ENCODE data around the gene PSAPL1. TPM values are rescaled to one million over a fixed set of nuclear protein-coding genes. Genes with fewer than 3 reads are reported as not detected.

Gene PSAPL1
- total RNA-seq, 1 experiment from 2014 or later, result 0.05 TPM

- H3K27me3 ChIP-seq (ENCODE audit: insufficient read depth, low read length), result peaks cover 21% of the 10 kb centered on the region
- H3K27ac ChIP-seq (ENCODE audit: low read depth, low read length), result no peak overlapping the region
- TF ChIP-seq, protein P1, sequence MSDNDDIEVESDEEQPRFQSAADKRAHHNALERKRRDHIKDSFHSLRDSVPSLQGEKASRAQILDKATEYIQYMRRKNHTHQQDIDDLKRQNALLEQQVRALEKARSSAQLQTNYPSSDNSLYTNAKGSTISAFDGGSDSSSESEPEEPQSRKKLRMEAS (IDR thresholded peaks at IDR 0.05), result no peak
- TF ChIP-seq ZNF274 (IDR thresholded peaks at IDR 0.05; ENCODE audit: low read depth, low read length) (no peak), EZH2 (IDR thresholded peaks at IDR 0.05) (no peak), CBX3 (IDR thresholded peaks at IDR 0.05; ENCODE audit: low read depth) (no peak), ELF1 (IDR thresholded peaks at IDR 0.05; ENCODE audit: borderline replicate concordance, low read depth) (no peak), ZFX (IDR thresholded peaks at IDR 0.05) (no peak), SRF (IDR thresholded peaks at IDR 0.05; ENCODE audit: low read depth) (no peak), FOSL1 (IDR thresholded peaks at IDR 0.05; ENCODE audit: low read depth) (no peak), RAD21 (IDR thresholded peaks at IDR 0.05; ENCODE audit: low read depth) (no peak), POLR2A (IDR thresholded peaks at IDR 0.05; ENCODE audit: borderline replicate concordance, extremely low read depth, insufficient read depth, insufficient read length) (no peak), EGR1 (IDR thresholded peaks at IDR 0.05; ENCODE audit: low read depth) (no peak), JUND (IDR thresholded peaks at IDR 0.05) (no peak), SP1 (IDR thresholded peaks at IDR 0.05; ENCODE audit: low read depth) (no peak), REST (IDR thresholded peaks at IDR 0.05; ENCODE audit: low read depth) (no peak), SIN3A (IDR thresholded peaks at IDR 0.05; ENCODE audit: low read depth) (no peak), POLR2AphosphoS5 (IDR thresholded peaks at IDR 0.05; ENCODE audit: low read depth, low read length) (no peak)
- TF ChIP-seq, protein P2, sequence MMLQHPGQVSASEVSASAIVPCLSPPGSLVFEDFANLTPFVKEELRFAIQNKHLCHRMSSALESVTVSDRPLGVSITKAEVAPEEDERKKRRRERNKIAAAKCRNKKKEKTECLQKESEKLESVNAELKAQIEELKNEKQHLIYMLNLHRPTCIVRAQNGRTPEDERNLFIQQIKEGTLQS (IDR thresholded peaks at IDR 0.05), result no peak
- H2AFZ ChIP-seq (ENCODE audit: low read depth, low read length, poor library complexity, severe bottlenecking), result no peak overlapping the region
- no peak overlapping the region for H3K4me3 ChIP-seq (replicated peaks in 1 of 2; ENCODE audit: low read depth in 1 of 2, low read length in 2 of 2)
- H3K9ac ChIP-seq (ENCODE audit: low read length), result no peak overlapping the region
- no peaks in the 10 kb centered on the region for H3K9me2 ChIP-seq (ENCODE audit: insufficient read depth)
- no peaks in the 10 kb centered on the region for H3K79me2 ChIP-seq (ENCODE audit: insufficient read depth, low read length)
- DNase-seq (ENCODE audit: low read depth, low spot score) (no peak), ATAC-seq (peak; percentile 37; the same call in 1 of the 2 replicates)
- H3K36me3 ChIP-seq (ENCODE audit: control insufficient read depth in 1 of 2, insufficient read depth in 2 of 2, low read length in 2 of 2), result no peaks in the 10 kb centered on the region
- POLR2A ChIA-PET, result no interaction called here
- CTCF ChIA-PET, result no interaction called here
- RAD21 ChIA-PET (ENCODE audit: low non-redundant PET in 1 of 2, low total read pairs in 2 of 2, uncharacterized antibody in 2 of 2, unreplicated experiment in 2 of 2), result no interaction called here
- H3K9me3 ChIP-seq (ENCODE audit: control insufficient read depth in 1 of 2, insufficient read depth in 1 of 2, low read depth in 1 of 2, low read length in 2 of 2), result no peaks in the 10 kb centered on the region
- intact Hi-C loops (cut with micrococcal nuclease), result no loop called here
- peaks cover 0 to 3% of the 10 kb centered on the region in 2 experiments; a peak in 1 of 4 replicates for H3K4me1 ChIP-seq (ENCODE audit: control insufficient read depth in 1 of 2, insufficient read depth in 2 of 2, low read length in 2 of 2)
- no TSS peak for BruUV-seq (replicated peaks)
- H4K20me1 ChIP-seq (ENCODE audit: insufficient read depth), result no peaks in the 10 kb centered on the region
- H3K4me2 ChIP-seq (ENCODE audit: low read length), result no peak overlapping the region
Observed at GRCh38 chr4:7467471-7467870, 32.7 kb upstream of the PSAPL1 start.
